T47D (cell line): ENCODE data around the gene CALY.
"Not testable (repeated sequence)": the region's sequence is repeated elsewhere in the genome, so short reads cannot be mapped to it uniquely, and the experiment has no call there.

Source experiments
- DNase-seq, 2 experiments: peaks; one replicate each; pipeline versions ENCODE4 v3.0.0 to v3.0.0-alpha.2; 2011 to 2012; ENCODE audit warnings: low read depth in 1 of 2, low spot score in 1 of 2
- JUND ChIP-seq: IDR thresholded peaks from 2 replicates; pipeline ENCODE4 v1.6.1; 2012; ENCODE audit warnings: low read depth
- in situ Hi-C: cut with HindIII; loops from 2 replicates; pipeline ENCODE4 v1.10.0; 2016; ENCODE audit warnings: low sequenced_read_pairs, low pct_unique_long_range_greater_than_20kb

Gene CALY

GRCh38 chr10:133328358-133329343 is 8.0 kb downstream of the CALY start:
- no peak for TF ChIP-seq JUND
- DNase-seq = no peak
- in situ Hi-C loops = no loop called here

GRCh38 chr10:133327651-133328357 is 8.9 kb downstream of the CALY start:
- in situ Hi-C loops = no loop called here
- no peak for TF ChIP-seq JUND
- no peak for DNase-seq

DNA sequence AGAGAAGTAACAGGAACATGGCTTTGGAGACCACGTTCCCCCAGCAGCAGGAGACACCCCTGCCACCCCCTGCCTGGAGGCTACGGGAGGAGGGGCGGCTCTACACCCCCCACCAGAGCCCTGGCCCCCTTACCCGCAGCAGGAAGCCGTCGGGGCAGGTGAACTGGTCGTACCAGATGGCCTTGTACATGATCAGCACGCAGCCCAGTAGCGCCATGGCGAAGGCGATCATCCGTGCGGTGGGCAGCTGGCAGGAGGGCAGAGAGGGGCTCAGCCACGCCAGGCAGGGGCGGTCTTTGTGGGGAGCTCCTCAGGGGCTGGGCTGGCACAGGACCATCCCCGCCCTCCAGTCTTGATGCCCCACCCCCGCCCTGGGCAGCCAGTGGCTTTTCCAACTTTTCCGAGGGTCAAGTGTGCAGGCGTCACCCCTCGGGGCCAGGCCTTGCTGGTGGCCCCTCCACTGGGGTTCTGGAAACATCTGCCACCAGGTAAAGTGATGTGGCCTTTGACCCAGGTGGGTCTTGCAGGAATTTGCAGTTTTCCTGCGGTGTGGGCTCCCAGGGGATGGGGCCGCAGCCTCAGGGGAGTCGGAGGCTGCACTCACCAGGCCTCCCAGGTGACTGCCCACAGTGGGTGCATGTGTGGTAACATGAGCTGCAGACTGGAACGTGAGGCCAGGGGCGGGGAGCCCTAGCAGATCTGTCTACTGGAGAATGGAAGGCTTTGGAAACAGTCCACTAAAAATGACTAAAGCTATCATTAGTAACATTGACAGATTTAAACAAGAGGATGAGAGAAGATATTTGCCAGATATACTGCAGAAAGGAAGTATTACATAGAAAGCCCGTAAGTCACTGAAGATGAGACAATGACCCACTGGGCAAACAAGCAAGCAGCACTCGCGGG is 9.7 kb downstream of the CALY start:
- in situ Hi-C loops = no loop called here
- no peak for DNase-seq
- no peak for TF ChIP-seq JUND

DNA sequence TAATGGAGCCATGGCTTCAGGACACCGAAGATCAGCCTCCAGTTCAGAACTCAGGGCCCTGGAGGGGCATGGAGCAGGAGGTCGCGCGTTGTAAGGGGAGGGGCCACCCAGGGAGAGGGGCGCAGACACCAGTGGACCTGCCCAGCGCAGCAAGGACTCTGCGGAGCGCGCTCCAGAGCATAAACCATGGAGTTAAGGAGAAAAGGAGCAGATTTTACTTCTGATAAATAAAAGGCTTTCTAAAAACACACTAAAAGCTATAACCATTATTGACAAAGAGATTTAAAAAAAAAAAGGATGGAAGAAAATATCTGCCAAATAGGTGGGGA is 10.5 kb downstream of the CALY start:
- no peak for TF ChIP-seq JUND
- DNase-seq = no peak
- in situ Hi-C loops = no loop called here

DNA sequence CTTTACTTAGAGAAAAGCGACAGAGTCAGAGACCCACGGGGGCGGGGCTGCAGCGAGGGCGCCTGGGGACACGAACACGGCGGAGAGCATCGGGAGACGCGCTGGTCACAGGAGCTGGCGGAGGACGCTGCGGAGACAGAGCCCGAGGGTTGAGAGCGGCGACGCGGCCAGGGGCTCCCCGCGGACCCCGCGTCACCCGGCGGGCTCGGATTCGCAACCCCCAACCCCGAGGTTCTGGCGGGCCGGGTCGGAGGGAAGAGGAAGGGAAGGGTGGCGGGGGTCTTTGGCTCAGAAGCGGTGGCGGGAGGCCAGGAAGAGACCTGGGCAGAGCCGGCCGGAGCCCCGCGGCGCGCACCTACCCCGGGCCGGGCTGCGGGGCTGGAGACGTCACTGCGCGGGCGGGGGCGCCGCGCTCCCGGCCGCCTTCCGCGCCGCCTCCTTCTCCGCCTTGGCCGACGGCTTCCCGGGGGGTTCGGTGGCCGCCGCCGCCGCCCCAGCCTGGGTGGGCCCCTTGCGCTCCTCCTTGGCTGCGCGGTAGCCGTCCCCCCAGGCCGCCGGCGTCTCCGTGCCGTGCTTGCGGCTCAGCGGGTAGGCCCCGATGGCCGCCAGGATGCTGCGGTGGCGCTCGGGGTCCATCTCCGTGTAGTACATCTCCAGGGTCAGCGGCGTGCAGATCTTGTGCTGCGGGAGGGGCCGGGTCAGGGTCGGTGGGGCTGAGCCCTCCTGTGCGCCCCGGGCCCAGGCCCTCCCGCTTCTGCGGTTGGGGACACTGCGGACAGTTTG is 11.1 kb downstream of the CALY start:
- in situ Hi-C loops = no loop called here
- TF ChIP-seq JUND = no peak
- DNase-seq = no peak

- in situ Hi-C loops = no loop called here
- DNase-seq = no peak
Measured at GRCh38 chr10:133324857-133325260, 11.8 kb downstream of the CALY start.

GRCh38 chr10:133324198-133324792 is 12.4 kb downstream of the CALY start:
- no peak for TF ChIP-seq JUND
- peak; percentile 63 to 89 for DNase-seq
- in situ Hi-C loops = no loop called here

More at GRCh38 chr10:133324857-133325260, 11.8 kb downstream of the CALY start:
- TF ChIP-seq JUND = no peak

DNA sequence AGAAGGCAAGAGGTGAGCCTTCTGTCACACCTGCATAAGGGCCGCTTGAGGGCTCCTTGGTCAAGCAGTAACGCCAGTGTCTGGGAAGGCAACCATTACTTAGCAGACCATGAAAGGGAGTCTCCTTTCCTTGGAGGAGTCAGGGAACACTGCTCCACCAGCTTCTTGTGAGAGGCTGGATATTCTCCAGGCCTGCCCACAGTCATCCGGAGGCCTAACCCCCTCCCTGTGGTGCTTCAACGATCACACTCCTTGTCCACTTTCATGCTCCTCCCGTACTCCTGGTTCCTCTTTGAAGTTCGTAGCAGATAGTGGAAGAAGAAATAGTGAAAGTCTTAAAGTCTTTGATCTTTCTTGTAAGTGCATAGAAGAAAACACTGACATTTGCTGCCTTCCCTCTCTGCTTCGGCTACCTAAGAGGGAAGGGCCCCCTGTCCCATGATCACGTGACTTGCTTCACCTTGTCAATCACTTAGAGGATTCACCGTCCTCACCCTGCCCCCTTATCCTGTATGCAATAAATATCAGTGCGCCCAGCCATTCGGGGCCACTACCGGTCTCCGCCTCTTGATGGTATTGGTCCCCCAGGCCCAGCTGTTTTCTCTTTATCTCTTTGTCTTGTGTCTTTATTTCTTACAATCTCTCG is 14.5 kb downstream of the CALY start:
- DNase-seq, in situ Hi-C loops: not testable (repeated sequence)

- DNase-seq, in situ Hi-C loops: not testable (repeated sequence)
Measured at GRCh38 chr10:133320852-133321422, 15.8 kb downstream of the CALY start.

- in situ Hi-C loops = no loop called here
- DNase-seq = peak in 1 of 2 experiments; percentile 73
- no peak for TF ChIP-seq JUND
Measured at GRCh38 chr10:133318494-133319127, 18.1 kb downstream of the CALY start.
